ENCODE results near the gene AAR2.

The AAR2 gene

DNA sequence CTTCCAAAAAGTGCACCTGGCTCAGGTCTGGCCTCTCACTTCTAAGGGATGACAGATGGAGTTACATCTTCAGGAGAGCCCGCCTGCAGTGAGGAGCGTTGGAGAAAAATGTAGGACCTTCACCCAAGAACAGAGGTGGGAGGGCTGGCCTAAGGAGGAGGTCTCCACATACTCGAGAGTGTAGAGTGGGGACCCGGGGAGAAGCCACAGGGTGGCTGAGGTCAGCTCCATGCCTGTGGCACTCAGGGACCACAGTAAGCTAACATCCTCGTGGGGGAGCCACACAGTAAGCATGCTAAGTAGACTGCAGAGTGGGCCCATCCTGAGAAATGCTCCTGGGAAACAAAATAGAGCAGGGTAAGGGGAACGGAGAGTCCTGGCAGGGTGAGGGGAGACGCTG lies 24.0 kb downstream of the AAR2 start:
- DNase-seq (ENCODE audit: low read depth in 2 of 2): no peak

DNA sequence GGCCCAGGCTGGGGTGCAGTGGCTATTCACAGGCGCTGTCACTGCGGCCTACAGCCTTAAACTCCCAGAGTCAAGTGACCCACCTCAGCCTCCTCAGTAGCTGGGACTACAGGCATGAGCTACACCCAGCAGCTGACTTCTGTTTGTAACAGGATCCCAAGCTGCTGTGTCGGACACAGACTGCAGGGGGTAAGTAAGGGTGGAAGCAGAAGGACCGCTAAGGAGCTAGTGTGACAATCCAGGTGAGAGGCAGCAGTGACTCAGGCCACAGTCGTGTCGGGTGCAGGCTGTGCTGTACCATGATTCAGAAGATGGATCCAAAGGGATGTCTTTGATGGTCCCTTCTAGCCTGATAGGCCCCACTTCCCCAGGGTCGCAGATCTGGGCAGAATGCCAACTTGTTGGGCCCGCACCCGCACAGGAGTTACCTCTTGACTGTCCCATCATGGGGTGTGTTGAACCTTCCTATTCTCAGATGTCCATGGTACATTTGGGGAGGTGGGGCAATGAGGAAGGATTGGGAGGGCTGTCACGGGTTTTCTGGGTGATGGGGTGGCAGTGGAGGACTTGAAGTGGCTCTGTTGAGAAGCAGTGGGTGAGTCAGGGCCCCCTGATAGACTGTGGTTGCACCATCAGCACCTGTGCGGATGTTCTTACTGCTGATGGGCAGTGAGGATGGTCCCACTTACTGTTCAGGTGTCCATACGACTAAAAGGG lies 25.3 kb downstream of the AAR2 start:
- DNase-seq (ENCODE audit: low read depth in 2 of 2): no peak

DNA sequence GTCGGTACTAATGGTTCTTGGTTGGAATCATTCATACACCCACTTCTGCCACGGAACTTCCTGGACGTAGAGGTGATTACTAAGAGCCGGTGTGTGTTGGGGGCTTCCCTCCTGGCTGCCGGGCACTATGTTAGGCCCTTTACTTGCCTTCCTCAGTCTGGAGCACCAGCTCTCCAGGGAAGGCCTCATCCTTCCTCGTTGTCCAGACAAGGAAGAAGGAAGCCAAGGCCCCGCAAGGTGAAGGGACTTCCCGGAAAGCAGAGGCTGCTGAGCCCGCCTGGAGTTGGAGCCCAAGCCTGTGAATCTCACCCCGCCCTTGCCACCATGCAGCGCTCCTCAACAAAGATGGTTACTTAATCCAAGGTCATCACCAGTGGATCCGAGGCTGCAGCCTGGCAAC lies 26.2 kb downstream of the AAR2 start:
- DNase-seq (ENCODE audit: low read depth in 2 of 2): no peak

DNA sequence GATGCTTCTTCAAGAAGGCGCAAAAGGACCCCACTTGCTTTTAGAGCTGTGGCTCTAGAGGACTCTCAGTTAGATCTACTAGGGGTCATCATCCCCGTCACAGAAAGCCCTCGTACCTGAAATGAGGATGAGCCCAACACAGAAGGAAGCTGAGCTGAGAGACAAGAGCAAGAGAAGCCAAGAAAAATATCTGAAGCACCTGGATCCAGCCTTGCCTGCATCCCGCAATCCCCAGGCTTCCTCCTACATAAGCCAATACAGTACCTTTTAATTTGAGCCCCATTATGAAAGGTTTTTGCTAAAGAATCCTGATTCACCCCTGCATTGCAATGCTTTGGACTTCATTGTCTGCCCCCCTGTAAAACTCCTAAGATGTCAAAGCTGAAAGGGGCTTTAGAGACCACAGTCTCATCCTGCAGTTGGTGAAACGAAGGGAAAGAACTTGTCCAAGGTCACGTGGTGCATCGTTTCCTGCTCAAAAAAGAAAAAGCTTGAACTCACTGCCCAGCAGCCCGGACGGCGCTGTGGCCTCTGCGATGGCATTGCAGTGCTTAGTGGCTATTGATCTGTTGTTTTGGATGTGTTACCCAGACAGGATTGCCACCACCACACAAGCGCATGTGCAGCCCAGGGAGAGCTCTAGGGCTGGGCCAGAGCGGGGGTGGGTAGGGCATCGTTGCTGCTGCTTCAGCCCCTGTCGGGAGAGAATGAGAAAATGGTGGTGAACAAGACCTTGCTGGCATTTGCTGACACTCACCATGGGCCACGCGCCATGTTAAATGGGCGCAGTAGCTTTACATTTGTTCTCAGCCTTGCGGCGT lies 28.4 kb downstream of the AAR2 start:
- no peak for DNase-seq (ENCODE audit: low read depth in 2 of 2)

DNA sequence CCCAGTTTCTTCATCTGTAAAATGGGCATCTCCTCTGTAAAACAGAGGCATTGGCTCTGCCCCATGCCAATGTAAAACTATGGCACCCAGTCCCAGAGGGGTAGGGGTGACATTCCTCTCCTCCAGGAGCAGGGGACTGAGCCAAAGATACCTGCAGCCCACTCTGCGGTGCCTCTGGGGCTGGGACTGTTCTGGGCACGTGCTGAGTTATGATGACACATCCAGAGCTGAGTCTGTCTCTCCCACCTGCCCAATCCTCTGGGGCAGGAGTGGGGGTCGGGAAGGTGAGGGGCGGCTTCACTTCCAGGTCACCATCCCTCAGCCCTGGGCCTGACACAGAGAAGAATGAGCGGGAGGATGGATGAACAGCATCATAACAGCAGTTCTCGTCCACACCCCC lies 29.9 kb downstream of the AAR2 start:
- DNase-seq (ENCODE audit: low read depth in 2 of 2): no peak

DNA sequence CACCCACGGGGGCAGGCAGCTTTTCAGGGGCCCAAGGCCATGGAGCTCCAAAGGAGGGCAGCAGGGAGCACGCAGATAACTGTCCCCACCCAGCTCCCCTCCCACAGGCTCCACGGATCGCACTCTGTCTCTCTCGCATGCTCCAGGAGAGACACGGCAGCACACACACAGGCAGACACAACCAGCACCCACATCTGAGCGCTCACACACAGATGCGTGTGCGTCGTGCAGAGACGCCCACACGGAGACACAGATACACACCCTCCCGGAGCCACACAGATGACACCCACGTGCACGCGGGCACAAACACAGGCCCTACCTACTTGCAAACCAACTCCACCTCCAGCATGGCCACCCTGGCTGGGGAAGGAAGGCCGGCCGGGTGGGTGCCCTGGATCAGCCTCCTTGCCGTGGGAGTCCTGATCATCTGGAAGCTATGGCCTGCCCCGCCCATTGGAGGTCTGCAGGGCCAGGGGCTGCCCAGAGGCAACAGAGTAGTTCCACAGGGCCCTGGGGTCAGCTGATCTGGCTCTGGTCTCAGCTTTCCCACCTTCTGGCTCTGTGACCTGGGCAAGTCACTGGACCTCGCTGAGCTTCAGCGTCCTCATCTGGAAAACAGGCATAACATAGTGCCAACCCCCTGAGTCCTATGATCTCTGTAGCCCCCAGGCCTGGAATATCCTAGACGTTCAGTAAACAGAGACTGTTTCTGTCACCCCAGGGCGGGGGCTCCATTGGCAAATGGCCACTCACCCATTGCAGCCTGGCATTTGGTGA lies 31.5 kb downstream of the AAR2 start:
- no peak for DNase-seq (ENCODE audit: low read depth in 2 of 2)

DNA sequence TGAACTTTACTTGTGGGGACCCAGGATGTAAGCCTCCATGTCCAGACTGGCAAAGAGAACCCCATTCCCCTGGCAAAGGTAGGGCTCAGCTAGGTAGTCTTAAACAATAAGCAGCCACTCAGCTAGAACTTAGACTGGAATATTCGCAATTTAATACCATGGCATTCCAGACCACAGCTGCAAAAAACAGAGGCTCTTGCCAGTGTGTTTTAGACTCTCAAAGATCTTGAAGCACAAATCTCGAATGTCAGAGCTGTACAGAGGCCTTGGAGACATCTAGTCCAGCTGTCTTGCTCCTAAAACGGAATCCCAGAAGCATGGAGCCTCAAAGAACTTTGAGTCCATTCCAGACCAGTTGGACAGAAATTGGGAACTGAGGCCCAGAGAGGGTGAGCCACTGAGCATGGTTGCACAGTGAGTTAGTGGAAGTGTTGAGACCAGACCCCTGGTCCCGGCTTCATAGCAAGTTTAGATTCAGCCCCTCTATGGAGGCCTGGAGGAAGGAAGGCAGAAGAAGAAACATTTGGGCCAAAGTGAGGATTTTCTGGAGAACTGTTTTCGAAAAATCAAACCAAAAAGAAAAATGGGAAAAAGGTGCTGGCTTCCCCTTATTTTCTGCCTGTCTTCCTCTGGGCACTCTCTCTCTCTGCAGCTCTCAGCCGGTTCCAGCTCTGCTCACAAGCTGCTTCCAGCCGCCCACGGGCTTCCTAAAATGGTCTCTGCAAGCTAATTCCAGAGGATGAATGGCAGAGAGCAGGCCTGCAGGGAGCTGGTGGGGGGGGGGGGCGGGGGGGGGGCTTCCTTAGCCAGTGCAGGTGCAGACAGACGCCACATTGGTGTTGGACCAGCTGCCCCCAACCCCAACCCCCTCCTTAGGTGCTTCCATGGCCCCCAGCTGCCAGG lies 32.4 kb downstream of the AAR2 start:
- DNase-seq (ENCODE audit: low read depth in 2 of 2): no peak

DNA sequence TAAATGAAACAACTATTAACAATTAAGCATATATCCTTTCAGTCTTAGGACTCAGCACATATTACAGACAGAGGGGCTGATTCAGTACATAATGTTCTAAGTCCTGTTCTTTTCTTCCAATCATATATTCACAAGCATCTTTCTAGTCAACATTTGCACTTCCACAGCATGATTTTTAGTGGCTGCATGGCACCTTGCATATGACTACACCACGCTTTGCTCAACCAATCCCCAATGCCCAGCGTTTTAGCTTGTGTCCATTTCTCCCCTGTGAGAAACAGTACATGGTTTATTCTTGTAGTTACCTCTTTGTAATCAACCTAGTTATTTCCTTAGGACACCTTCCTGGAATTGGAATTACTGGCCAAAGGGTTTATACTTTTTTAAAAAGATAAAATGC lies 33.2 kb downstream of the AAR2 start:
- no peak for DNase-seq (ENCODE audit: low read depth in 2 of 2)

DNA sequence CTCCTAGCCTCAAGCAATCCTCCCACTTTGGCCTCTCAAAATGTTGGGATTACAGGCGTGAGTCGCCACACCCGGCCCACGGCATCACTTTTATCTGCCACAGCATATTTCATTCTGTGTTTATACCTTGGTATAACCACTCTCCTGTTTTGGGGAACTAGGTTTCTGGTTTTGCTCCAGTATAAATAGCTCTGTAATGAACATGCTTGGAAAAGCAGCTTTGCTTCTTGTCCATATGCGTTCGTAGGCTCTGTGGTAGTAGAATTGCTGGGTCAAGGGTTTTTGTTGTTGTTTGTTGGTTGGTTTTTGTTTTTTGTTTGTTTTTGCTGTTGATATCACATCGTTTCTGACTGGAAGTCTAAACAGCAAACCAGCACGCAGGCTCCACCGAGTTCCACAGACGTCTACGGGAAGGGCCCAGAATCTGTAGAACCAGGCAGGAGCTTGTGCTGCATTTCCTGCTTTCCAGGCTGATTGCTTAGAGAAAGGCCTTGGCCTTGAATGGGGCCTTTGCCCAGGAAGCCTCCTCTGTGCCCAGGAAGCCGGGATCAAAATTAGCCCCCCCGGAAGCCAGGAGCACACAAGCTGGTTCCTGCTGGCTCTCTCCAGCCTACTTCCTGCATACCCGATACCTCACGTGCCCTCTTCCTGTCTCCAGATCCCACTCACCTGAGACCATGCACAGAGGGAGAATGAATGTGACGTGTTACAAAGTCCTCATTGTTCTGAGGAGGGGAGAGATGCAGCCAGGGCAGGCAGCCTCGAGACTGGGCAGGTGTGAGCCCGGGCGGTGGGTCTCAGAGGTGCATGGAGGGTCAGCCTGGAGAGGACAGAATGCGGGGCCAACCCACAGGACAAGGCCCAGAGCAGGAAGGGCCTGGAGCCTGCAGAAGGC lies 34.7 kb downstream of the AAR2 start:
- DNase-seq (ENCODE audit: low read depth in 2 of 2): no peak

DNA sequence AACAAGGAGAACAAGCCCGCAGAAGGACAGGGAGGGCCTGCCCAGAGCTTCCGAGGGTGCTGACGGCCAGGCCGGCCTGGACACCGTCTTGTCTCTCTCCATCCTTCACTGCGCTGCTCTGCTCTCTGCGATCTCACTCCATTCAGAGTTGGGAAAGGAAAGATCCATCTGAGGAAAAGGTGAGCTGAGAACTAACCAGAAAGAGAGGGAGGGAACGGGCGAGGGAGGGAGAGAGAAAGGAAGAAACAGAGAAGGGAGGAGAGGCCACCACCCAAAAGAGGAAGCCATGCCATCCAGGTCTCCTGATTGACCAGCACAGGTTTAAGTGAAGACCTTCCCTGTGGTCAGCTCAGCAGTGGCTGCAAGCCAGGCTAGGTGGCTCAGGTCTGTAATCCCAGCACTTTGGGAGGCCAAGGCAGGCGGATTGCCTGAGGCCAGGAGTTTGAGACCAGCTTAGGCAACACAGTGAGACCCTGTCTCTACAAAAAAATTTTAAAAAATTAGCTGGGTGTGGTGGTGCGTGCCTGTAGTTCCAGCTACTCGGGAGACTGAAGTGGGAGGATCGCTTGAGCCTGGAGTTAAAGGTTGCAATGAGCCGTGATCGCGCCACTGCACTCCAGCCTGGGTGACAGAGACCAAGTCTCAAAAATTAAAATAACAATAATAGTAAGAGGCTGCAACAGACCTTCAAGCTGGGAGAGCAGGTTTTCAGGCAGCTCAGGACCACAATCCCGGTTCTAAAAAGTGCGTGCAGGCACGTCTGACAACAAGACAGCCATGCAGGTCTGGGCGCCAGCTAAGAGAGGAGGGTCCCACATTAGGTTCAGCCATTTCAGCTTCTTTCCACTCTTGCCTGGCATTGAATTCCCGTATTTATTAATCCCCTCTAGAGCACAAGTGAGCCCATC lies 35.6 kb downstream of the AAR2 start:
- DNase-seq (ENCODE audit: low read depth in 2 of 2): no peak

DNA sequence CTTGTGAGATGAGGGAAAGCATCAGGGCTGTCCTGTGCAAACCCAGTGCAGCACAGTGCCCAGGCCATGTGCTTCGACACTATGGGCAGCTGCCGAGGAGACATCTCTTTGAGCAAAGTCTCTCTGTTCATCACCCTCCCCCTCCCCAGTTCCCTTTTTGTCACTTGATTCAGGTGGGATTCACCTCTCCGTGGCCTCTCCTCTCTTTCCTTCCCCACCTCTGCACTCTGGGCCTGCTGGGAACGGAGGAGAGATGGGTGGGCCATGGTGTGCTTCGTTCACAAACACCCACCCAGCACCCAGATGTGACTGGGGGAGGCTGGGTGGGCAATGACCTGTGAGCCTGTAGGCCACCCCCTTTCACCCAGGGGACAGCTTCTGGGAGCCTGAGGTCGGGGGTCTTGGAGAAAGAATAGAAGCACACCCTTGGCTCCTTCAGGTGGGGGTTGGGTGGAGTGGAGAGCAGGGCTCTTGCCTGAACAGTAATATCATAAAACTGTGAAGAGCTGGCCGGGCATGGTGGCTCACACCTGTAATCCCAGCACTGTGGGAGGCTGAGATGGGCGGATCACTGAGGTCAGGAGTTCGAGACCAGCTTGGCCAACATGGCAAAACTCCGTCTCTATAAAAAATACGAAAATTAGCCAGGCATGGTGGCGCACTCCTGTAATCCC lies 36.4 kb downstream of the AAR2 start:
- no peak for DNase-seq (ENCODE audit: low read depth in 2 of 2)

DNA sequence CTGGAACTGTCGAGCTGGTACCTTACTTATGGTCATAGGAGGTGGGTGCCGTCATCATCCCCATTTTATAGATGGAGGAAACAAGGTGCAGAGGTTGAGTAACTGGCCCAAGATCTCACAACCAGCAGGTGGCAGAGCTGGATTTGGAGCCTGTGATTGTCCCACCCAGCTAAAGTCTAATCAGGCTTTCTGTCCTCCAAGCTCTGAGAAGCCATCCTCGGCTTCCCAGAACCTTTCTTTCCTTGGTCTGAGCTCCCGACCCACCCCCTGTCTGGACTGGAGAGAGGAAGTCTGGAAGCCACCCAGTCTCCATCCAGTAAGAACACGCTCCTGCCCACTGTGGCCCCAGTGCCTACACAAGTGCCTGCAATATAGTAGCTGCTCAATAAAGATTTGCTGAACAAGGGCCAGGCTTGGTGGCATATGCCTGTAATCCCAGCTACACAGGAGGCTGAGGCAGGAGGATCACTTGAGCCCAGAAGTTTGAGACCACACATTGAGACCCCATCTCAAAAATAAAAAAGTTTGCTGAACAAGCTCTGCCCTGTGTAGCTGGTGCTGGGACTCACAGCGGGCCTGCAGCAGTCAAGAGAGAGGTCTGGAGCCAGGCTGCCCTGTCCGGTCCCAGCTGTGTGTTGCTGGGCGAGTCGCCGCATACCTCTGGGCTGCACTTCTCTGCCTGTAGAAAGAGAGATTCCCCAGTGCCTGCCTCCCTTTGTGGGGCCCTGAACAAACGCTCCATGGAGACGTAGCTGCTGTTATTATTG lies 37.3 kb downstream of the AAR2 start:
- no peak for DNase-seq (ENCODE audit: low read depth in 2 of 2)

DNA sequence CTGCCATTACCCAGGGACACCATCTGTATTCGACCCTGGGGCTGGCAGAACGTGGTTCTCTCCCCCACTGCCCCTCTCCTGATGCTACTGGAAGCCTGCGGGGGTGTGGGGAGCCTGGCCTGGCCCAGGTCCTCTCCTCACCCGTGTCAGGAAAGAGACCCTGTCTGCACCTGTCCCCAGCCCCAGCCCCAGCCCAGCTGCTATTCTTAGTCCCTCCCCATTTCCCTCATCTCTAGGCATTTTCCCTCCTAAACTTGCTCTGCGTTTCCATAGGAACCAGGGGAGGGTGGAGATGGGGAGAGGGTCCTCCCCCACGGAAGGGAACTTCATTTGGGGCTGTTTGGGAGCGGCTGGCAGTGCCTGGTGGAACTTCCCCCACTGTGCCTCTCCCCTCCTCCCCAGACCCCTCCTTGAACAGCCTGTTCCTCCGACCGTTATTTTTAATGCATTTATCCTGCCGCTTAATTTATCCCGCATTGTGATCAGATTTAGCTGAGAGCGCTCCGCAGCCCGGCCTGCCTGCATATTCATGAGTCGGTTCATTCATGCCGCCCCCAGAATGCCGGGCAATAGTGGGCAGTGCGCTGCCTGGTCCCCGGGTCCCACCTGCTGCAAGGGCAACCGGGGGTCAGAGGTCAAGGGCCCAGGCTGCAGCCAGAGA lies 38.0 kb downstream of the AAR2 start:
- no peak for DNase-seq (ENCODE audit: low read depth in 2 of 2)

DNA sequence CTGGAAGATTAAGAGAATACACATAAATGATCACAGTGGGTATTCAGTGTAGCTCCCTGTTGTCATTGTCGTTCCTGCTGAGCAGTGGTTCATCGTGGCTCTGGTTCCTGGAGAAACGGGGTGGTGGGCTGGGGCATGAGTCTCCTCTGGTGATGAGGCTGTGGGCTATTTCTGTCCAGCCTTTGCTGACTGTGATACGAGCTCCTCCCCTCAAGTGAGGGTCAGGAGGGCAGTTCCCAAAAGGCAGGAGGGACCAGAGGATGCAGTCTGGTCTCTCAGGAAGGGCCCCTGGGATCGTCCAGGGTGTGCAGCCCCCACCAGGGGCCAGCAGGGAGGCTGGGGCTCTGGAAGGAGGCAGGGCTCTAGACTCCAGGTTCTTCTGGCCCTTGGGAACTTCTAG lies 38.7 kb downstream of the AAR2 start:
- DNase-seq (ENCODE audit: low read depth in 2 of 2): no peak

DNA sequence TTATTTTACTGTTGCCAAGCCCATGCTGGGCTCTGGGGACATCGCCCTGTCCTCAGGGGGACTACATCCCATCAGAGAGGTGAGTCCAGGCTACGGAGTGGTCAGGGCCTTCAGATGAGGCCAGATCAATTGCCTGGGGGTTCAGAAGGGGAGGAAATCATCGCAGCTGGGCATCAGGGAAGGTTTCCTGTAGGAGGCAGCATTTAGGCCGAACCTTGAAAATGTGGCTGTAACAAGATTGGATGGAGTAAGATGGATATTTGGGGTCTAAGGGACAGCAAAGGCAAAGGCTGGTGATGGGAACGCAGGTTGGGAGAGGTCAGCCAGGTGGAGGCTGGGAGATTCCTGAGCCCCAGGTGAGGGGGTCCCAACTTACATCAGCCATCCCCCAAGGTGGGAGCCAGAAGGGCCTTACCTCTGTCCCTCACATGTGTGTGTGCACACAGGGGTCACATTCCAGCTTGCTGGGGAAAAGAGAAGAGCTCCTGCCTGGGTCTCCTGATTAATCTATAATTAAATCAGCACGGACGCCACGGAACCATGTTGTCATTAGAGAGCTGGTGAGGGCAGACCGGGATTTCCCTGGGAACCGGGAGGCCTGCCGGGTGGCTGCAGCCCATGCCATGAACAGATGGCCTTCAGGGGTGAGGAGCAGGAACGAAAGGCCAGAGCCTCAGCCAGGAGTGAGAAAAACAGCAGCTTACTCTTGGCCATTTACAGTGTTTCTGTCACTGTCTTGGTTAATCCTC lies 39.3 kb downstream of the AAR2 start:
- DNase-seq (ENCODE audit: low read depth in 2 of 2): no peak

DNA sequence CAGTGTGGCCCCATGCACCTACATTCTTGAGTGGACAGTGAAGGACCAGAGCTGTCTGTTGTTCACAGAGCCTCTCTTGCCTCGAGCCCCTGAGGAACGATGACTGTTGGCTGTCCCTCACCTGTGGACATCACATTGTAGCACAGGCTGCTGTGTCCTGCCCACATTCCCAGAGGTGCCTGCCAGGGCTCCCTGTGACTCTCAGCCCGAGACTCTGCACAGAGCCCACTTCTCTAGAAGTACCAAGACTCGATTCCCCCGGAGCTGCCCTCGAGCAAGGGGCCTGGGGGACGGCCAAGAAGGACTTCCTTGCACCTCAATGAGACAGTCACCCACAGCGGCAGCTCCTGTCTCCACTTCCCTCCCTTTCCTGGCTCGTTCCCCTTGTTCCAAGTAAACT lies 41.3 kb downstream of the AAR2 start:
- DNase-seq (ENCODE audit: low read depth in 2 of 2): no peak

DNA sequence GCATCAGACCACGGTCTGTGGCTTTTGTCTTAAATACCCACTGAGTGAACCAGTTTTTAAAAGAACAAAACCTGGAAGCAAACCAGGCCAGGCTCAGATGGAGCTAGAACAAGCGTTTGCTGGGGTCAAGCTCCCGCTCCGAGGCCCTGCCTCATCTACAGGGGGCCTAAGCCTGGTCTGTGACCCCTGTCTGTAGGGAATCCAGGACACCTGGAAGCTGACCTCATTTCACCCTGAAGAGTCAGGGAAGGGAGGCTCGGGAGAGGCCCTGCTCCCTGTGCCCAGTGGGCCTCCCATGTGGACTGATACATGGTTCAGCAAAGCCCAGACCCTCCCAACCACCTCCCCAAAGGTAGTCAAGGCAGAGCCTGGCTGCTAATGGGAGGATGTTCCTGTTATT lies 43.1 kb downstream of the AAR2 start:
- no peak for DNase-seq (ENCODE audit: low read depth in 2 of 2)
